Measurements from ENCODE around the gene LINC00632.
A peak's percentile ranks its signal among the peaks of the same experiment; 100 is the strongest.
"Not testable (repeated sequence)": the region's sequence is repeated elsewhere in the genome, so short reads cannot be mapped to it uniquely, and the experiment has no call there.

LINC00632 gene

GRCh38 chrX:140709421-140709846 lies at the start of gene LINC00632:
Gene LINC00632 (plus strand): TSS chrX:140709759.
- no peak for DNase-seq

GRCh38 chrX:140661643-140662042 lies 47.9 kb upstream of the LINC00632 start:
- DNase-seq, result no peak

- DNase-seq, result peak in 1 of 2 experiments; percentile 0
Observed at GRCh38 chrX:140664939-140665338, 44.6 kb upstream of the LINC00632 start.

GRCh38 chrX:140672840-140673731 lies 36.5 kb upstream of the LINC00632 start:
- DNase-seq, result no peak

GRCh38 chrX:140687706-140688105 lies 21.9 kb upstream of the LINC00632 start:
- DNase-seq, result no peak

GRCh38 chrX:140691596-140691995 lies 18.0 kb upstream of the LINC00632 start:
- DNase-seq, result not testable (repeated sequence)

GRCh38 chrX:140697618-140698017 lies 11.9 kb upstream of the LINC00632 start:
- DNase-seq, result no peak

GRCh38 chrX:140701480-140701879 lies 8.1 kb upstream of the LINC00632 start:
- no peak for DNase-seq

DNA sequence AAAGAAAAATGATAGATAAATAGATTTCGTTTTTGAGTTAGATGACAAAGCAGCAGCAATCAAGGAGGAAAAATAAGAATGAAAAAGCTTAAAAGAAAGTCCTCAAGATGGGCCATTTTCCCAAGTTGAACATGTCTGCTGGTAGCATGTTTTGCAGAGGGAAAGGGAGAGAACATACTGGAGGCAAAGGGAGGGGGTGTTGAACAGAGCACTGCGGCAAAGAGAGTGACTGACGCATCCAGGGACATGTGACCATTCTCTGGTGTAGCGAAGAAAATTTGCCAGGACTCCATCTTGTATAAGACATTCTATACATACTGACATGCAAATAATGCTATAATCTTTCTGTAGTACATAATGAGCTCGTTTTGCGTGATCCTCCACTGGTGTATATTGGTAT lies 1.2 kb downstream of the LINC00632 start:
- DNase-seq, result no peak

GRCh38 chrX:140711894-140712293 lies 2.3 kb downstream of the LINC00632 start:
- no peak for DNase-seq

DNA sequence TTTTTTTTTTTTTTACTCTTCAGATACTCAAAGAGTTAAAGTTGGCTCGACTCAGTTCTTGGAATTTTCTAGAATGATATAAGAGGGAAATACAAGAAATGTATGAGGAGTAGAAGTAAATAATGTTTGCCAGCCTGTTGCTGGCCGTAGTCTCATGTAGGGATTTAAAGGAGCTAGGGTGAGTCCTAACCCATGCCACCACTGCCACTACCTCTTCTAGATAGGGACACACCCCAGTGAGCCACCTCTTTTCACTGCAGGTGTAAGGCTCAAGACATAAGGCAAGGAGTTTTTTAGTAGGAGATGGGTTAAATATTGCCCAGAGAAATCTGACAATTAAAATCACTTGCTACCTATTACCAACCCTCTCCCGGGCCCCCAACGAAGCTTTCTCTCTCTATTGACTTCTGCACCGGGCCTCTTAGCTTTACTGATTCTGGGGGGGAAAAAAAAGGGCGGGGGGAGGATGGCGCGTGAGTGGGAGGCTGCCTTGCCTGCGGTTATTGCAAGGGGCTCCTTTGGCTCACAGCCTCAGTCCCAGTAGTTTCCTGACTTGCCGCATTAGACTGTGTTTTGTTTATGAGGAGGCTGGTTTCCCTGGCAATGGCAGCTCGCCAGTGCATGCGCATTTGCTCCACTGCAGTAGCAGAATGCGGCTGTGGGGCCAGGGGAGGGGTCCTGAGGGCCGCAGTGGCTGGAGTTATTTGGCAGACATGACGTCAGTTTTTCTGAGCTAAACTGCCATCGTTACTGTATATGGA lies 3.0 kb downstream of the LINC00632 start:
- no peak for DNase-seq

- no peak for DNase-seq
Observed at GRCh38 chrX:140713174-140713539, 3.6 kb downstream of the LINC00632 start.

GRCh38 chrX:140715787-140716186 lies 6.2 kb downstream of the LINC00632 start:
- no peak for DNase-seq

GRCh38 chrX:140723121-140723715 lies 13.7 kb downstream of the LINC00632 start:
- DNase-seq, result no peak

DNA sequence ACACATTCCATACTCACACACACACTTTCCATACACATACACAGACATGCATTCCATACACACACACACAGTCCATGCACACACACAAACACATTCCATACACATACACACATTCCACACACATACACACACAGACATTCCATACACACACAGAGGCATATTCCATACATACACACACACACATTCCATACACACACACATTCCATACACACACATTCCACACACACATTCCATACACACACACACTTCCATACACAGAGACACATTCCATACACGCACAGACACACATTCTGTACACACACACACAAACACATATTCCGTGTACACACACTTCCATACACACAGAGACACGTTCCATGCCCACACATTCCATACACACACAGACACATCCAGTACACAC lies 14.8 kb downstream of the LINC00632 start:
- DNase-seq, result no peak

GRCh38 chrX:140724736-140725135 lies 15.2 kb downstream of the LINC00632 start:
- DNase-seq, result no peak

DNA sequence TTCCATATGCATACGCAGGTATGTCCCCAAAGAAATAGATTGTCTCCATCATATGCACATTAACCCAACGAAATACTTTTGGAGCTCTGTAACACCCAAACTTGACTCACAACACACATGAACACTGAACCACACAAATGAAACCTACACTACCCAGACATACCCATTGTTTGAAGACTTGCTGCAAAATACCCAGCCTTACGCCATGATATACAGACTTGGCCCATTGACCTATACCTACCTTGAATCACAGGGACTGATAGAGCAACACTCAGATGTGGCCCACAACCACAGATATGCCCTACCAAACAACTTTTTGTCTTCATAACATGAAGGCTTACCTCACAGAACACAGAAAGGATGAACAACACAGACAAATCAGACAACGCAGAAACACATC lies 15.9 kb downstream of the LINC00632 start:
- no peak for DNase-seq

DNA sequence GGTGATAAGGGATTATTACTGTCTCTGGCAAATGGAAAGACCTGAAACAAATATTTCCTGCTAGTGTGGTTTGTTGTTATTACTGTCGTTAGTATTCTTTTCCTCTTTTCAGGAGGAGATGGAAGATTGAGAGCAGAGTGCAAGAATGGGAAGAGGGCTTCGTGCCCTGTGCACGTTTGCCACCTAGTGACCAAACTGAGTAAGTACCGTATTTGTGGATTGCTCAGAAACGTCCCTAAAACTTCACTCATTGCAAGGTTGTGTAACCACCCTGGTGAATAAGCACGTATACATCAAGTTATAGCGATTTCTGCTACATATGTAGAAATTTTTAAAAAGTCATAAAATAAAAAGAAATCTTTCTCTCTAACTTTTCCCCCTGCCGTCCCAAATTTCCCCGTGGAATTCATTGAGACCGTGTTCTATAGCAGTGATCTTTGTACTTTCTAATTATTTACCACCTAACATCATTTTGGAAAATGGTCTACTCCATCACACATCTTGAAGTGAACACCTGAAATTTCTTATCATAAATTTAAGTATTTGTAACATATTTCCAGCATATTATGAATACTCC lies 24.3 kb downstream of the LINC00632 start:
- peak; percentile 1 to 35 for DNase-seq

DNA sequence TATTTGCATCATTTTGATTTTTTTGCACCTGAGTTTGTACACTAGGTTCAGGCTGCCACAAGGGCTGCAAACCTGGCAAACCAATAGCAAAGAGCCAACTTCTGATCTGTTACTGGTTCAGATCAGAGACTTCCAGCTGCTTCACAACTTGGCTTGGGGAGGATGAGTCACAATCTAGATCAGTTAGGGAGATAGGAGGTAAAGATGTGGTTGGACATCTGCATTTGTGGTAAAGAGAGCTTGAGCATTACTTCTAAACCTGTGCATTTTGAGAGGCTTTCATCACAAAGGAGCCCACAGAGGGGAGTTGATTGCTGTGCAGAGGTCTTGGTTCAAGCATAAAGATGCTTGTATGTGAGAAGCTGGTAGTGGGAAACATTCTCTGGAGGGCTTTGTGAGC lies 34.5 kb downstream of the LINC00632 start:
- no peak for DNase-seq

DNA sequence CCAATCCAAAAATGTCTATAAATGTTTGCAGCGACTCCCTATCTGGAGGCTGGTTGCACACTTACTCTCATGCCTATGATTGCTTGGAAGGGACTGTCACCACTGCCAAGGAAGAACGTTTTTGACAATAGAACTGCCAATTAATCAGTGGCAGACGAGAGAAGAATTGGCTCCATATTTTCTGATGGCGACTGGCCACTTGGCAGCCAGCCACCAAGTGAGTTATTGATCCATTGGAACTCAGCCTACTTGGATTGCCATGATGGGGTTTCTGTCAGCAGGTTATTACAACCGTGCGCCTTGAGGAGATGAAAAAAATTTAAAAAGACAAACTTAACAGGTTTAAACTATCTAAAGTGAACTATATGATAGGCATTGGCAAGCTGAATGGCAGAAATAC lies 47.4 kb downstream of the LINC00632 start:
- DNase-seq, result no peak

- DNase-seq, result peak in 1 of 2 experiments; percentile 6
Observed at GRCh38 chrX:140762061-140762460, 52.5 kb downstream of the LINC00632 start.

DNA sequence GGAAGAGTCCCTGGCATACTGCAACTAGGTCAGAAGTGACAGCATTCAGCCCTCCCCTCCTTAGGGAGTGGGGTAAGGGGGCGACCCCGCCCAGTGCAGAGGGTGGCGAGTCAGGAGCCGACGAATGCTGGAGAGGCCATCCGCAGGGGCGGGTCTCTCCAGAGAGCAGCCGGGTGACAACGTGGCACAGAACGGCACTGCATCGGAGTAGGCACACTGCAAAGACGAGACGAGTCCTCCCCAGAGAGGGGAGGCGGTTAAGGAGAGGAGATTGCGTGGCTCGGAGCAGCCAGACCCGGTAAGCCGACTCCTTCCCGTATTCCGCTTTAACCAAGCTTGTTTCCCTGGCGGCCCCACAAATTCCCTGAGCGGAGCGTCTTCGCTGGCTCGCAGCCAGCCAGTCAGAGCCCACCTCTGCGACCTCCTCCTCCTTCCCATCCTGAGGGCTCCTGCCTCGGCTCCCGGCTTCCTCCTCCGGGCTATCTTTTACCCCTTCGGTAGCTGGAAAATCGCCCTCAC lies 54.9 kb downstream of the LINC00632 start:
- DNase-seq, result no peak
